Stimulated activated CD4-positive, alpha-beta T cell treated with anti-CD3 and anti-CD28 coated beads, Interleukin-12 subunit alpha, Interleukin-12 subunit beta, amount 100 ng/mL, for 48 hours (primary cell): ENCODE results near the gene UBASH3A.

Experiments
- DNase-seq, 3 donors: peaks; one replicate each; pipeline ENCODE4 v3.0.0-alpha.2; 2020; ENCODE audit warnings: low read depth in 2 of 3, low spot score in 1 of 3

Gene UBASH3A, protein sequence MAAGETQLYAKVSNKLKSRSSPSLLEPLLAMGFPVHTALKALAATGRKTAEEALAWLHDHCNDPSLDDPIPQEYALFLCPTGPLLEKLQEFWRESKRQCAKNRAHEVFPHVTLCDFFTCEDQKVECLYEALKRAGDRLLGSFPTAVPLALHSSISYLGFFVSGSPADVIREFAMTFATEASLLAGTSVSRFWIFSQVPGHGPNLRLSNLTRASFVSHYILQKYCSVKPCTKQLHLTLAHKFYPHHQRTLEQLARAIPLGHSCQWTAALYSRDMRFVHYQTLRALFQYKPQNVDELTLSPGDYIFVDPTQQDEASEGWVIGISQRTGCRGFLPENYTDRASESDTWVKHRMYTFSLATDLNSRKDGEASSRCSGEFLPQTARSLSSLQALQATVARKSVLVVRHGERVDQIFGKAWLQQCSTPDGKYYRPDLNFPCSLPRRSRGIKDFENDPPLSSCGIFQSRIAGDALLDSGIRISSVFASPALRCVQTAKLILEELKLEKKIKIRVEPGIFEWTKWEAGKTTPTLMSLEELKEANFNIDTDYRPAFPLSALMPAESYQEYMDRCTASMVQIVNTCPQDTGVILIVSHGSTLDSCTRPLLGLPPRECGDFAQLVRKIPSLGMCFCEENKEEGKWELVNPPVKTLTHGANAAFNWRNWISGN

GRCh38 chr21:42403611-42404231, at the start of gene UBASH3A:
UBASH3A (plus strand) TSS chr21:42403902; CDS start chr21:42403946, 44 bp downstream.
- no peak for DNase-seq

DNA sequence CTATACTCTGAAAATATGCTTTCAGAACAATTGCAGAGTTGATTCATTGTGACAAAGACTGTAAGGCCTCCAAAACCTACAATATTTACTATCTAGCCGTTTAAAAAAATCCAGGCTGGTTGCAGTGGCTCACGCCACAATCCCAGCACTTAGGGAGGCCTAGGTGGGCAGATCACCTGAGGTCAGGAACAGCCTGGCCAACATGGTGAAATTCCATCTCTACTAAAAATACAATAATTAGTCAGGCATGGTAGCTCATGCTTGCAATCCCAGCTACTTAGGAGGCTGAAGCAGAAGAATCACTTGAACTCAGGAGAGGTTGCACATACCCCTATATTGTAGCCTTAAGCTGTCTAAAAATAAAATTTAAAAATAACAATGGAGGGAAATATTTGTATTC, 47.7 kb upstream of the UBASH3A start:
- DNase-seq, result no peak

DNA sequence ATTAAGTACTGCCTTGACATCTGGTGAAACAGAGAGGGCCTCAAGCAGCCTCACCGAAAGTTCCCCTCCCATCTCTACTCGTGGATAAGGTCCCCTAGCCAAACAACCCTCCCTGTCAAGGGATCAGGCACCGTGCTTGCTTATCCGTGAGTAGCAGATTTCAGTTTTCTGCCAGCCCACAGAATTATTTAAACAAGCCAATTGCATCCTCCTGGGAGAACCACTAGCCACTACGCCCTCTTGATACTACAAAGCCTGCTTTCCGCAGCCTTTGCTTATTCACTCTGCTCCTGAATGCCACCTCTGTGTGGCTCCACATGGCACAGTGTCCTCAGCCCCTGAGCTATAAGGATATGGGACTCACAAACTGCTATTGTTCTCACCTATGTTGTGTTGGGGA, 47.1 kb upstream of the UBASH3A start:
- DNase-seq, result no peak

GRCh38 chr21:42357307-42357706, 46.4 kb upstream of the UBASH3A start:
- no peak for DNase-seq

DNA sequence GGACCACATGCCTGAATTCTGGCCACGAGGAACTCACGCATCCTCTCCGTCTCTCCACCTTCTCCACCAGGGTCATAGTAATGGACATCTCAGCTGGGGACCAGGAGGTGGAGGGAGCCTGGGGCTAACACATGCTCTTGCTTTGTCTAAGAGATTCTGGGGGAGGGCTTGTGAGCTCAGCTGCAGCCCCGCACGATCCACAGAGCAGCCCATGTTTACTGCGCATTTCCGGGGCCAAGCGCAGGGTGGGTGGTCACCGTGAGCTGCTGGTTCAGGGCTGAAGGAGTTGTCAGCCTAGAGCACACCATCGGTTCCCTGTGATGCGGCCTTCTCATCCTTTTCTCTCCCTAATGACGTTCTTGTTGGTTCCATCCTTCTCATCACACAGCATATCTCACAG, 45.4 kb upstream of the UBASH3A start:
- DNase-seq, result no peak

DNA sequence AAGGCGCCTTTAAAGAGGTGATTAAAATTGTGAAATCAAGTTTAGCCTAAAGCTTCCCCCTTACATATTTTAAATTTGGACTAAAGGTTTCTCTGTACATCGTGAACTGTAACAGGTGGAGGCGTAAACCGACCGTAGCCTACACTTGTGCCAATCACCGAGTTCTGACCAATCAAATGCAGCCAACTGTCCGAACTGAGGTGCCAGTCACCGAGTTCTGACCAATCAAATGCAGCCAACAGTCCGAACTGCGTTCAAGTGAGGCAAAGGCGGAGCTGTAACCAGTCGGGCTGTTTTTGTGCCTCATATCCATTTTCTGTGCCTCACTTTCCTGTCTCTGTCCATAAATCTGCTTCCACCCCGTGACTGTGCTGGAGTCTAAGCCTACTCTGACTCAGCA, 44.8 kb upstream of the UBASH3A start:
- DNase-seq, result no peak

GRCh38 chr21:42360317-42360716, 43.4 kb upstream of the UBASH3A start:
- no peak for DNase-seq

DNA sequence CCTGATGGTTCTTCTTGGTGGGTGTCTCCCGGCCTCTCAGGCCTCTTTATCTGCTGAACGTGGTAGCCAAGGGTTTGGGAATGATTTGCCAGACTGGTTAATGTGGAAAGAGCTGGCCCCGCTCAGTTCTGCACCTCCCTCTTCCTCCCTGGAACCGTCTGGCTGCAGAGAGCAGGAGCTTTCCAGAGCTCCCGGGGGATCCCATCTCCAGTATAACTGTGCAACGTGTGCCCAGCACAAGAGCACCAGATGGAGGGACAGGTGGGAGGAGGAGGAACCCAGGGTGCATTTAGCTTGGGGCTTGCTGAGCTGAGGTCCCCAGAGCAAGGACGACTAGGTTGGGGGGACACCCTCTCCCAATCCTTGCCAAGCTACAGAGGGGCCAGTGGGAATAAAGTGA, 42.4 kb upstream of the UBASH3A start:
- DNase-seq, result no peak

DNA sequence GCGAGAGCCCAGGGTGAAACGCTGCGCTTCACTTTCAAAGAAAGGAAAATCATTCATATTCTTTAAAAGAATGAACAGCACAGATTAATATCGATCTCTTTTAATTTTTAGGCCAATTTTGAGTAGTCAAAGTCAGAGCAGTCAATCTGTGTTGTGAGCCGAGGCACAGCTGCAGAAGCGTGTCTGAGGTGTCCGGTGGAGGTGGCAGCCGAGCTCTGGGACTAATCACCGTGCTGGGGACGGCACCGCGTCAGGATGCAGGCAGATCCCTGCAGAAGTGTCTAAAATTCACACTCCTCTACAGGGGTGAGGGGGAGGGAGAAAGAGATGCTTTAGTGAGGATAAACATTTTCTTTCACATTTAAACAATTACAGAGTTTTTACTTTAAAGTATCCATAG, 41.5 kb upstream of the UBASH3A start:
- DNase-seq, result no peak

DNA sequence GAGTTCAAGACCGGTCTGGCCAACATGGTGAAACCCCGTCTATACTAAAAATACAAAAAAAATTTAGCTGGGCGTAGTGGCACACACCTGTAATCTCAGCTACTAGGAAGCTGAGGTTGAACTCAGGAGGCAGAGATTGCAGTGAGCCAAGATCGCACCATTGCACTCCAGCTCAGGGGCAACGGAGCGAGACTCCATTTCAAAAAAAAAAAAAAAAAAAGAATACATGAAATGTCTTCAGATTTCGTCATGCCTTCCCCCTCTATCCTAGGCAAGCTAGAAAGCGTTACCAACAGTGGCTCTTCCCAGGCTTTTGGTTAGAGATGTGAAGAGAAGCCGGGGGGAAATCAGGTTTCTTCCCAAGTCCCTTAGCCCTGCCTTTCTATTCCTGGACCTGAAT, 41.0 kb upstream of the UBASH3A start:
- no peak for DNase-seq

- no peak for DNase-seq
These were observed 40.4 kb upstream of the UBASH3A start for GRCh38 chr21:42363312-42363711.

GRCh38 chr21:42364304-42364865, 39.3 kb upstream of the UBASH3A start:
- no peak for DNase-seq

- no peak for DNase-seq
These were observed 37.9 kb upstream of the UBASH3A start for GRCh38 chr21:42365770-42366169.

- no peak for DNase-seq
These were observed 37.3 kb upstream of the UBASH3A start, which contains the start of gene TFF1 for GRCh38 chr21:42366292-42367010. TFF1 (minus strand) TSS chr21:42366535; CDS start chr21:42366495, 40 bp downstream.

- no peak for DNase-seq
These were observed 36.1 kb upstream of the UBASH3A start for GRCh38 chr21:42367367-42368165.

DNA sequence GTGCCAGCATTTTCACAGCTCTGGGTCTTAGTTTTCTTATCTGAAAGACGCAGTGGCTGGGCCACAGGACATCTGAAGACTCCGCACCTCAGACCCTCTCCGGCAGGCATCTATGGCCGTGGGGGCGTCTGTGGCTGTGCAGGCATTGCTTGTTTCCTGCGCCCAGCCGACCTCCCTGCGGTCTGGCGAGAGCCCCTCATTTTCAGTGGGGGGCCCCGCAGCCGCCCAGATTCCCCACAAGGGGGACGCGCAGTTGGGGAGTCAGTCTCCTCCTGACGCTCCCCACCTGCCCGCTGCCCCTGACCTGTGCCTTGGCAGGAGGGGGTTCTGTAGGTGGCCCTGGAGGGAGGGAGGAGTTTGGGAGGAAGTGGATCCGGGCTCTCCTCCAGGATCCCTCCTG, 33.9 kb upstream of the UBASH3A start:
- DNase-seq, result no peak

- DNase-seq, result no peak
These were observed 32.6 kb upstream of the UBASH3A start for GRCh38 chr21:42370894-42371654.

DNA sequence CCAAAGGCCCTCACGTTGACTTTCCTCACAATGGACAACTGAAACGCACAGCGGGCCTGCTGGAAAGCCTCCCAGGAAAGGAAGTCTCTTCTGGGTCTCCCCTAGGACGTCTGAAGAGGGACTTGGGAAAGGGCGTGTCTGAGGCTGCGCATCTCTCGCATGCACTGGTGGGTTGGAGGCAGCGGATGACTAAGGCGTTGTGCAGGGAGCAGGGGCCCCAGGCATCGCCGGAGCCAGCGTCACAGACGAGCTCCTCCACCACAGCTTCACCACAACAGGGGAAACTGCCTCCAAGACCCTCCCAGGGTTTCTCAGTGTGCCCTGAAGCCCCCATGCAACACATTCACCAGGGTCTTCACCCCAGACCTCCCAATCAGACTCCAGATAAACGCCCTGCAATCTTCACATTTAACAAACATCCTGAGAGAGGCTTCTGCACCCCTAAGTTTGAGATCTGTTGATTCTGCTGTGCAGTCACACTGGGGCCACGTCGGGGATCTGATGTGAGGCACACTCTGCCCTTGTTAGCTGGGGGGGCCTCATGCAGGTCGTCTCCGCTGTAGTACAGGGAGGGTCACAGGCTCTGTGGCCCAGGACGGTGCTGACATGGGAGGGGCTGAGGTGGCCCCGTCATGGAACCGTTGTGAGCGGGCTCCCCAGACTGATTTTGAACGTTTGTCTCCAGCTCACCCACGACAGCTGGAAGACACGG, 30.4 kb upstream of the UBASH3A start:
- DNase-seq, result peak in 1 of 3 donors; percentile 28

GRCh38 chr21:42373908-42374455, 29.7 kb upstream of the UBASH3A start:
- no peak for DNase-seq
